ENCODE data around the gene ZXDA. TPM values are rescaled to one million over a fixed set of nuclear protein-coding genes. Genes with fewer than 3 reads are reported as not detected.

Gene ZXDA
- total RNA-seq, 1 donor from 2014 or later, result 10.1 TPM

Other genes starting within 250 kb of the ZXDA start
- gene NLRP2B, start 230.2 kb downstream of the ZXDA start, total RNA-seq (ENCODE audit: insufficient read depth, low replicate concordance), result 0.48 TPM